B cell (primary cell): ENCODE measurements around the gene STAB1. TPM values are rescaled to one million over a fixed set of nuclear protein-coding genes. Genes with fewer than 3 reads are reported as not detected.

Source experiments
- ATAC-seq: fragments of 200-7000 bp; cut with Tn5 transposase; one replicate; pipeline ENCODE4 v1.10.0; 2021; ENCODE audit warnings: low read depth, mild to moderate bottlenecking, moderate number of reproducible peaks, moderate library complexity
- CTCF ChIA-PET: fragments of 350-600 bp; sonication (Branson Sonifier 250); formaldehyde crosslinking; loops from one replicate; lab custom pipeline; 2021; ENCODE audit warnings: antibody characterized with exemption, inconsistent platforms; lab: Charles Lee
- POLR2A ChIA-PET: fragments of 350-600 bp; sonication (Branson Sonifier 250); formaldehyde crosslinking; loops from one replicate; lab custom pipeline; 2021; ENCODE audit warnings: antibody characterized with exemption; lab: Charles Lee
- DNase-seq: peaks from one replicate; pipeline ENCODE4 v3.0.0; 2013
- H2AFZ ChIP-seq: 2 replicates; pipeline ENCODE4 v1.6.1; 2012; ENCODE audit warnings: mild to moderate bottlenecking, low read depth, low read length; ENCODE audit not compliant: insufficient read depth, poor library complexity, severe bottlenecking
- H3K27ac ChIP-seq, 2 donors: 1 replicate in 1 of 2; 2 replicates in 1 of 2; pipeline ENCODE4 v1.5.1; 2012 to 2013; ENCODE audit warnings: low read length in 2 of 2, mild to moderate bottlenecking in 2 of 2, moderate library complexity in 1 of 2
- H3K27me3 ChIP-seq, 4 experiments: fragments of 200-600 bp in 1 of 4; sonication (generic) in 1 of 4; replicated peaks in 1 of 4; 1 replicate in 2 of 4; 2 replicates in 2 of 4; pipeline versions ENCODE4 v1.6.1 to v1.7.0; 2013 to 2016; ENCODE audit warnings: low read length in 3 of 4, mild to moderate bottlenecking in 2 of 4, mixed read lengths in 1 of 4, moderate library complexity in 1 of 4; ENCODE audit not compliant: insufficient read depth in 4 of 4, control insufficient read depth in 3 of 4; ENCODE audit errors: control extremely low read depth in 1 of 4
- H3K36me3 ChIP-seq, 2 experiments: replicated peaks in 1 of 2; 1 replicate in 1 of 2; 2 replicates in 1 of 2; pipeline versions ENCODE4 v1.6.1 to v1.7.1; 2013; ENCODE audit warnings: low read length in 1 of 2; ENCODE audit not compliant: insufficient read depth in 2 of 2, control insufficient read depth in 1 of 2; ENCODE audit errors: control extremely low read depth in 1 of 2, extremely low read depth in 1 of 2
- H3K4me1 ChIP-seq, 2 donors: fragments of 200-600 bp in 1 of 2; sonication (generic) in 1 of 2; 1 replicate in 1 of 2; 2 replicates in 1 of 2; pipeline versions ENCODE4 v1.5.1 to v1.6.1; 2013 to 2017; ENCODE audit warnings: low read length in 2 of 2; ENCODE audit not compliant: control insufficient read depth in 2 of 2, insufficient read depth in 2 of 2
- H3K4me2 ChIP-seq: replicated peaks from 2 replicates; pipeline ENCODE3; 2012; ENCODE audit warnings: mild to moderate bottlenecking, low read depth, low read length; ENCODE audit not compliant: poor library complexity, severe bottlenecking
- H3K4me3 ChIP-seq, 5 experiments: fragments of 200-600 bp in 1 of 5; sonication (generic) in 1 of 5; 1 replicate in 3 of 5; 2 replicates in 2 of 5; pipeline versions ENCODE4 v1.5.1 to v1.7.0; 2011 to 2016; ENCODE audit warnings: low read length in 4 of 5, mild to moderate bottlenecking in 4 of 5, low read depth in 2 of 5, control low read depth in 1 of 5, moderate library complexity in 1 of 5; ENCODE audit not compliant: insufficient read depth in 1 of 5; ENCODE audit errors: control extremely low read depth in 1 of 5, extremely low read depth in 1 of 5
- H3K79me2 ChIP-seq: fragments of 200-600 bp; sonication (generic); one replicate; pipeline ENCODE4 v1.6.0; 2016; ENCODE audit warnings: low read length; ENCODE audit not compliant: control insufficient read depth, insufficient read depth
- H3K9ac ChIP-seq: fragments of 200-600 bp; sonication (generic); 2 replicates; pipeline ENCODE4 v1.6.1; 2017; ENCODE audit warnings: mild to moderate bottlenecking, low read length, moderate library complexity
- H3K9me3 ChIP-seq, 3 donors: one replicate each; pipeline versions ENCODE4 v1.6.1 to v1.7.1; 2013; ENCODE audit warnings: low read length in 2 of 3; ENCODE audit not compliant: control insufficient read depth in 2 of 3, insufficient read depth in 1 of 3; ENCODE audit errors: control extremely low read depth in 1 of 3
- H4K20me1 ChIP-seq: 2 replicates; pipeline ENCODE4 v1.6.0; 2012; ENCODE audit warnings: mild to moderate bottlenecking, low read length; ENCODE audit not compliant: insufficient read depth, control insufficient read depth, poor library complexity, severe bottlenecking
- H3K27ac Mint-ChIP-seq: one replicate; pipeline ENCODE4 v1.8.0; 2021; ENCODE audit warnings: mixed read lengths
- H3K27me3 Mint-ChIP-seq: one replicate; pipeline ENCODE4 v1.8.0; 2021; ENCODE audit warnings: mixed read lengths
- H3K4me1 Mint-ChIP-seq: one replicate; pipeline ENCODE4 v1.8.0; 2021; ENCODE audit warnings: mixed read lengths
- H3K4me3 Mint-ChIP-seq: one replicate; pipeline ENCODE4 v1.8.0; 2021; ENCODE audit warnings: mixed read lengths
- H3K9me3 Mint-ChIP-seq: one replicate; pipeline ENCODE4 v1.8.0; 2022; ENCODE audit warnings: mixed read lengths; ENCODE audit not compliant: insufficient read depth
- EZH2 ChIP-seq: IDR thresholded peaks from 2 replicates; pipeline ENCODE4 v1.6.1; 2012; ENCODE audit warnings: borderline replicate concordance, low read depth, mild to moderate bottlenecking, moderate library complexity, low read length; ENCODE audit not compliant: insufficient read depth, poor library complexity, severe bottlenecking
- WGBS: methylation state at CpG from one replicate; pipeline ENCODE4 v1.1.5; 2013; ENCODE audit warnings: missing lambda C conversion rate; ENCODE audit not compliant: insufficient coverage; 5-methylcytosine and 5-hydroxymethylcytosine counted together
- intact Hi-C: fragments of 100-400 bp; cut with micrococcal nuclease; formaldehyde crosslinking; loops from one replicate; pipeline ENCODE4 v1.10.0; 2022
- polyA plus RNA-seq: library from polyadenylated mRNA; depleted of rRNA; stranded (reverse); fragments of >200 nt; gene quantifications from 2 replicates; pipeline ENCODE4 v1.2.3, GENCODE V29; 2012
- total RNA-seq, 2 donors: library from RNA; stranded (reverse); fragments of 120-200 nt in 1 of 2; gene quantifications; 1 replicate in 1 of 2; 2 replicates in 1 of 2; pipeline versions ENCODE4 v1.2.3 to v1.2.4, GENCODE V29; 2013 to 2022
- TF ChIP-seq, protein P1 (sequence below): fragments of 200-600 bp; IDR thresholded peaks from one replicate; pipeline ENCODE4 v1.8.0; 2022; ENCODE audit warnings: antibody characterized with exemption, mild to moderate bottlenecking

STAB1 gene
- total and polyA plus RNA-seq, 2 donors (not counting 1 experiment from before 2014, with no cell fraction given) = 3.8 to 4.5 TPM

- no peaks in the 10 kb centered on the region for H3K79me2 ChIP-seq
- no peaks in the 10 kb centered on the region for H3K9me3 Mint-ChIP-seq
- TF ChIP-seq, protein P1, sequence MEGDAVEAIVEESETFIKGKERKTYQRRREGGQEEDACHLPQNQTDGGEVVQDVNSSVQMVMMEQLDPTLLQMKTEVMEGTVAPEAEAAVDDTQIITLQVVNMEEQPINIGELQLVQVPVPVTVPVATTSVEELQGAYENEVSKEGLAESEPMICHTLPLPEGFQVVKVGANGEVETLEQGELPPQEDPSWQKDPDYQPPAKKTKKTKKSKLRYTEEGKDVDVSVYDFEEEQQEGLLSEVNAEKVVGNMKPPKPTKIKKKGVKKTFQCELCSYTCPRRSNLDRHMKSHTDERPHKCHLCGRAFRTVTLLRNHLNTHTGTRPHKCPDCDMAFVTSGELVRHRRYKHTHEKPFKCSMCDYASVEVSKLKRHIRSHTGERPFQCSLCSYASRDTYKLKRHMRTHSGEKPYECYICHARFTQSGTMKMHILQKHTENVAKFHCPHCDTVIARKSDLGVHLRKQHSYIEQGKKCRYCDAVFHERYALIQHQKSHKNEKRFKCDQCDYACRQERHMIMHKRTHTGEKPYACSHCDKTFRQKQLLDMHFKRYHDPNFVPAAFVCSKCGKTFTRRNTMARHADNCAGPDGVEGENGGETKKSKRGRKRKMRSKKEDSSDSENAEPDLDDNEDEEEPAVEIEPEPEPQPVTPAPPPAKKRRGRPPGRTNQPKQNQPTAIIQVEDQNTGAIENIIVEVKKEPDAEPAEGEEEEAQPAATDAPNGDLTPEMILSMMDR = no peak
- no peak for TF ChIP-seq EZH2
- no peak overlapping the region for H3K4me2 ChIP-seq
- no peaks in the 10 kb centered on the region for H3K9me3 ChIP-seq
- H4K20me1 ChIP-seq = no peaks in the 10 kb centered on the region
- H3K27ac Mint-ChIP-seq = no peak overlapping the region
- no peaks in the 10 kb centered on the region for H3K4me1 Mint-ChIP-seq
- H3K27ac ChIP-seq = no peak overlapping the region
- no peak overlapping the region for H3K9ac ChIP-seq
- CTCF ChIA-PET = no interaction called here
- H3K4me3 Mint-ChIP-seq = no peak overlapping the region
- no peak overlapping the region for H2AFZ ChIP-seq
- POLR2A ChIA-PET = no interaction called here
- no peak for ATAC-seq
- no peaks in the 10 kb centered on the region for H3K27me3 ChIP-seq
- WGBS = 94% methylated on average over 33 of the region's 33 CpGs
- intact Hi-C loops = no loop called here
- DNase-seq = no peak
- H3K4me3 ChIP-seq = no peak overlapping the region
- H3K27me3 Mint-ChIP-seq = no peaks in the 10 kb centered on the region
- H3K4me1 ChIP-seq = no peaks in the 10 kb centered on the region
- no peaks in the 10 kb centered on the region for H3K36me3 ChIP-seq
Measured at GRCh38 chr3:52521881-52522650, 26.9 kb downstream of the STAB1 start.

GRCh38 chr3:52522651-52523251, 27.6 kb downstream of the STAB1 start:
- POLR2A ChIA-PET = no interaction called here
- H3K4me1 Mint-ChIP-seq = no peaks in the 10 kb centered on the region
- Histone ChIP-seq H3K27me3 (no peaks in the 10 kb centered on the region), H2AFZ (no peak overlapping the region), H3K36me3 (no peaks in the 10 kb centered on the region), H3K79me2 (no peaks in the 10 kb centered on the region), H3K9me3 (no peaks in the 10 kb centered on the region), H3K4me2 (no peak overlapping the region), H4K20me1 (no peaks in the 10 kb centered on the region), H3K4me1 (no peaks in the 10 kb centered on the region), H3K9ac (no peak overlapping the region), H3K4me3 (no peak overlapping the region), H3K27ac (no peak overlapping the region)
- H3K4me3 Mint-ChIP-seq = no peak overlapping the region
- TF ChIP-seq EZH2 = no peak
- TF ChIP-seq, protein P1 = no peak
- no peak overlapping the region for H3K27ac Mint-ChIP-seq
- WGBS = 87% methylated on average over 14 of the region's 14 CpGs
- CTCF ChIA-PET = no interaction called here
- H3K27me3 Mint-ChIP-seq = no peaks in the 10 kb centered on the region
- intact Hi-C loops = no loop called here
- ATAC-seq = no peak
- no peak for DNase-seq
- H3K9me3 Mint-ChIP-seq = no peaks in the 10 kb centered on the region
